ENCODE measurements around the gene FYN. TPM values are rescaled to one million over a fixed set of nuclear protein-coding genes. Genes with fewer than 3 reads are reported as not detected.
A peak's percentile ranks its signal among the peaks of the same experiment; 100 is the strongest.
"Not testable (repeated sequence)": the region's sequence is repeated elsewhere in the genome, so short reads cannot be mapped to it uniquely, and the experiment has no call there.

The FYN gene
- total RNA-seq, 1 donor from 2014 or later = 525 TPM

DNA sequence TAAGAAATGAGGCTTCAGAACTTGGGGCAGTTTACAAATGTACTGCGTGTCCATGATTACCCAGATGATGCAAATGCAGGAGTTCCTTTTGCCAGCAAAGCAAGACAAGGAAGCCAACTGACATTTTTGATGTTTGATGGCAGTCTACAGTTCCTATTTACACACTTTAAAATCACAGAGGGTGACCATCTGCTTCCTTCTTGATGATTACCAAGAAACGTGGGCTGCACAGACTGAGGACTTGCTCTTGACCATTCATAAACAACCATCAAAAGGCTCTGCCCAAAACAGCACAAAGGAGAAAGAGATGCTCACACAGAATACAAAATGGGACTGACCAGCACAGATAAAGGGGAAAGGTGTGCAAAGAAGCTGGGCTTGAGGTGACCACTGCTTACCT is 187.7 kb downstream of the FYN start:
- H3K36me3 Mint-ChIP-seq (ENCODE audit: unreplicated experiment) = peaks cover 13% of the 10 kb centered on the region
- H3K27ac Mint-ChIP-seq (ENCODE audit: unreplicated experiment) = peak overlapping the region; percentile 56
- peaks cover 17% of the 10 kb centered on the region for H3K9me3 Mint-ChIP-seq (ENCODE audit: unreplicated experiment)
- TF ChIP-seq, protein P1, sequence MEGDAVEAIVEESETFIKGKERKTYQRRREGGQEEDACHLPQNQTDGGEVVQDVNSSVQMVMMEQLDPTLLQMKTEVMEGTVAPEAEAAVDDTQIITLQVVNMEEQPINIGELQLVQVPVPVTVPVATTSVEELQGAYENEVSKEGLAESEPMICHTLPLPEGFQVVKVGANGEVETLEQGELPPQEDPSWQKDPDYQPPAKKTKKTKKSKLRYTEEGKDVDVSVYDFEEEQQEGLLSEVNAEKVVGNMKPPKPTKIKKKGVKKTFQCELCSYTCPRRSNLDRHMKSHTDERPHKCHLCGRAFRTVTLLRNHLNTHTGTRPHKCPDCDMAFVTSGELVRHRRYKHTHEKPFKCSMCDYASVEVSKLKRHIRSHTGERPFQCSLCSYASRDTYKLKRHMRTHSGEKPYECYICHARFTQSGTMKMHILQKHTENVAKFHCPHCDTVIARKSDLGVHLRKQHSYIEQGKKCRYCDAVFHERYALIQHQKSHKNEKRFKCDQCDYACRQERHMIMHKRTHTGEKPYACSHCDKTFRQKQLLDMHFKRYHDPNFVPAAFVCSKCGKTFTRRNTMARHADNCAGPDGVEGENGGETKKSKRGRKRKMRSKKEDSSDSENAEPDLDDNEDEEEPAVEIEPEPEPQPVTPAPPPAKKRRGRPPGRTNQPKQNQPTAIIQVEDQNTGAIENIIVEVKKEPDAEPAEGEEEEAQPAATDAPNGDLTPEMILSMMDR (IDR thresholded peaks at IDR 0.05; ENCODE audit: partially characterized antibody, unreplicated experiment) = no peak
- DNase-seq = no peak
- H3K4me3 Mint-ChIP-seq (ENCODE audit: unreplicated experiment) = peak overlapping the region; percentile 27
- H3K27me3 Mint-ChIP-seq (ENCODE audit: unreplicated experiment) = peaks cover 6% of the 10 kb centered on the region
- H3K4me1 Mint-ChIP-seq (ENCODE audit: low read depth, unreplicated experiment) = peaks cover 23% of the 10 kb centered on the region

DNA sequence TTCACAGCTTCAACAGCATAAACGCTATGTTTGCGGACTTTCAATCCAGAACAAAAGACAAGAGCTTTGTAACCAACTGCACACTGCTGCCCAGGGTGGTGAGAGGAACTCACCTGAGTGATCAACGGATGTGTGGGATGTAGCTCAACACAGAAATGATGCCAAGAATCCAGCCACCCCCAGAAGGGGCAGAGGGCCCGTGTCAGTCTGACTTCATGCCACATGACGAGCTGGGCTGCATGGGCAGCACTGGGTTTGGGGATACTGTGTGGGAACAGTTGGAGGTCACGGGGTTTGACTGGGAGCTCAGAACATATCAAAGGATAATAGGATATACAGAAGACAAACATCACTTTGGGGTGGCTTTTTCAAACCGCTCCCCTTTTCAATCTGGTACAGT is 188.2 kb downstream of the FYN start:
- peaks cover 10% of the 10 kb centered on the region for H3K36me3 Mint-ChIP-seq (ENCODE audit: unreplicated experiment)
- H3K27me3 Mint-ChIP-seq (ENCODE audit: unreplicated experiment) = peaks cover 3% of the 10 kb centered on the region
- peaks cover 24% of the 10 kb centered on the region for H3K4me1 Mint-ChIP-seq (ENCODE audit: low read depth, unreplicated experiment)
- peaks cover 17% of the 10 kb centered on the region for H3K9me3 Mint-ChIP-seq (ENCODE audit: unreplicated experiment)
- no peak overlapping the region for H3K27ac Mint-ChIP-seq (ENCODE audit: unreplicated experiment)
- TF ChIP-seq, protein P1 (IDR thresholded peaks at IDR 0.05; ENCODE audit: partially characterized antibody, unreplicated experiment) = no peak
- DNase-seq = no peak
- H3K4me3 Mint-ChIP-seq (ENCODE audit: unreplicated experiment) = no peak overlapping the region

DNA sequence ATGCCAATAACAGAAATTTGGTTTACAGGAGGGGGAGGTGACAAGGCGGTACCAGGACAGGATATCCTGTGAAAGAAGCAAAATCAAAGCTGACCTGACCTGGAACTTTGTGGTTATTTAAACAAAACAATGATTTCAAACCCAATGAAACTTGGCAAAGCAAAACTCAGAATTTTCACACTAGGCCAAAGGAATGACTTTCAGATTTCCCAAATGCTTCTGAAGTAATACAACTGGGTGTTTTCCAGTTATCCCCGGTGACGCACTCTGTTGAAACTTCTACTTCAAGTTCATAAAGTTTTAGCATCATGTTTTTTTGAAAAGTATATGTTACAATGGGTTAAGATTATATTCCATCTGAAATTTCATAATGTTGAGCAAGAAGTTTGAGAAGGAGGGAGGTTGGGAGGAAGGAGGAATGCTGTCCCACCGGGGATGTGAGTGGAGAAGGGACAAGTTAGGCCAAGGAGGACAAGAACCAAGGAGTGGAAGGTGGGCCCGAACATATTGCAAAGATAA is 189.4 kb downstream of the FYN start:
- no peak overlapping the region for H3K4me3 Mint-ChIP-seq (ENCODE audit: unreplicated experiment)
- H3K27ac Mint-ChIP-seq (ENCODE audit: unreplicated experiment) = no peak overlapping the region
- H3K27me3 Mint-ChIP-seq (ENCODE audit: unreplicated experiment) = peaks cover 3% of the 10 kb centered on the region
- no peak for DNase-seq
- H3K9me3 Mint-ChIP-seq (ENCODE audit: unreplicated experiment) = peaks cover 10% of the 10 kb centered on the region
- H3K4me1 Mint-ChIP-seq (ENCODE audit: low read depth, unreplicated experiment) = peaks cover 28% of the 10 kb centered on the region
- TF ChIP-seq, protein P1 (IDR thresholded peaks at IDR 0.05; ENCODE audit: partially characterized antibody, unreplicated experiment) = no peak
- peaks cover 10% of the 10 kb centered on the region for H3K36me3 Mint-ChIP-seq (ENCODE audit: unreplicated experiment)

DNA sequence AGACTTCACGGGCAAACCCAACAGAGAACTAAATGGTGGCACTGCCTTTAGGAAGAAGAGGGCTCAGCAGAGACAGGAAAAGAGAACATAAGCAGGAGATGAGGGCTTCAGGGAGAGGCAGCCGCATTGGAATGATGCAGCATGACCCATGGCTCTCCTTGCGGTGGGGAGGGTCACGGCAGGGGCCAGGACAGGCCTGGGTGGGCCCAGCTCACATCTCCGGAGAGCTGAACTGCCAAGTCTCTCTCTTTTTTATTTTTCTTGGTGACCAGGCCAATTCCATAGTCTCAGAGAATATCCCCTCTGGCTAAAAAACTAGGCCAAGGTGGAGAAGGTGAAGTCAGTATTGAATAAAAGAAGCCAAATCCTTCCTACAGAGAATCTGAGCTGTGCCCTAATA is 190.1 kb downstream of the FYN start:
- DNase-seq = no peak
- Mint-ChIP-seq H3K27me3 (ENCODE audit: unreplicated experiment) (peaks cover 2% of the 10 kb centered on the region), H3K4me1 (ENCODE audit: low read depth, unreplicated experiment) (peaks cover 31% of the 10 kb centered on the region), H3K27ac (ENCODE audit: unreplicated experiment) (no peak overlapping the region), H3K4me3 (ENCODE audit: unreplicated experiment) (no peak overlapping the region), H3K36me3 (ENCODE audit: unreplicated experiment) (peaks cover 10% of the 10 kb centered on the region), H3K9me3 (ENCODE audit: unreplicated experiment) (peaks cover 10% of the 10 kb centered on the region)
- TF ChIP-seq, protein P1 (IDR thresholded peaks at IDR 0.05; ENCODE audit: partially characterized antibody, unreplicated experiment) = no peak

DNA sequence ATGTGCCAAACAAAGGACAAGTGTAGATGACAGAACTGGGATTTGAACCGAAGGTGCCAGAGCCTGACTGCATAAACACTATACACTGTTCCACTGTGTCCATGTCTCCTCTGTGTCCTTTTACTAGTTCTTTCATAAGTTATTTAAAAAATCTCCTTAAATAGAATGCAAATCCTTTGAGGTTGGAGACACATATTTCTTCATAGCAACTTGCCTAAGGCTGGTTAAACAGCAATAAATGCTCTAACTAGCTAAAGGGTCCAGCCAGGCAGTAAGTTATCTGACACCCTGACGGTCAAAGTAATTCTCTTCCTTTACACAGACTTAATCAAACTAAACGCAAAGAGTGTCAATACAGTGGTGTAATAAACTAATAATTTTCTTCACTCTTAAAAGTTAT is 191.4 kb downstream of the FYN start:
- Mint-ChIP-seq H3K27me3 (ENCODE audit: unreplicated experiment) (no peaks in the 10 kb centered on the region), H3K27ac (ENCODE audit: unreplicated experiment) (no peak overlapping the region), H3K9me3 (ENCODE audit: unreplicated experiment) (peaks cover 8% of the 10 kb centered on the region), H3K36me3 (ENCODE audit: unreplicated experiment) (peaks cover 10% of the 10 kb centered on the region), H3K4me3 (ENCODE audit: unreplicated experiment) (no peak overlapping the region), H3K4me1 (ENCODE audit: low read depth, unreplicated experiment) (peaks cover 26% of the 10 kb centered on the region)
- TF ChIP-seq, protein P1 (IDR thresholded peaks at IDR 0.05; ENCODE audit: partially characterized antibody, unreplicated experiment) = no peak
- no peak for DNase-seq

DNA sequence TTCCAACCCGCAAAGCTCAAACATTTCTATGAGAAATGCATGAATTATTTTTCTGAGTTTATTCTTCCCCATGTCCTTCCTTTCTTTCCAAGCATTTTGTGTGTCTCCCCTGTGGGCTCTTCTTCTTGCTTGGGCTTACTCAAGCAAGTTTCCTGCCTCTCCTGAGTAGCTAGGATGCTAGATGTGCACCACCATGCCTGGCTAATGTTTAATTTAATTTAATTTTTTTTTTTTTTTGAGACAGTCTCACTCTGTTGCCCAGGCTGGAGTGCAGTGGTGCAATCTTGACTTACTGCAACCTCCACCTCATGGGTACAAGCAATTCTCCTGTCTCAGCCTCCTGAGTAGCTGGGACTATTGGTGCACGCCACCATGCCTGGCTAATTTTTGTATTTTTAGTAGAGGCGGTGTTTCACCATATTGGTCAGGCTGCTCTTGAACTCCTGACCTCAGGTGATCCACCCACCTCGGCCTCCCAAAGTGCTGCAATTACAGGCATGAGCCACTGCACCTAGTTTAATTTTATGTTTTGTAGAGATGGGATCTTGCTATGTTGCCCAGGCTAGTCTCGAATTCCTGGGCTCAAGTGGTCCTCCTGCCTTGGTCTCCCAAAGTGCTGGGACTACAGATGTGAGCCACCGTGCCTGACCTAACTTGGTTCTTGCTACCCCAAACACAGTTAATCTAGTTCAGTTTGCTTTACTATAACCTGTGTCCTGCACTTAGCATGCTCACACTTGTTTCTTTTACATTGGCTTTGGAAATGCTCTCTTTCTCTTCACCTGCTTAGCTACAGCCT is 192.2 kb downstream of the FYN start:
- H3K9me3 Mint-ChIP-seq (ENCODE audit: unreplicated experiment); H3K27me3 Mint-ChIP-seq (ENCODE audit: unreplicated experiment); H3K27ac Mint-ChIP-seq (ENCODE audit: unreplicated experiment); DNase-seq; H3K4me3 Mint-ChIP-seq (ENCODE audit: unreplicated experiment): not testable (repeated sequence)
- H3K4me1 Mint-ChIP-seq (ENCODE audit: low read depth, unreplicated experiment) = peaks cover 17% of the 10 kb centered on the region
- peaks cover 10% of the 10 kb centered on the region for H3K36me3 Mint-ChIP-seq (ENCODE audit: unreplicated experiment)
